Measurements from ENCODE around the gene SLC6A19.

SLC6A19 gene

DNA sequence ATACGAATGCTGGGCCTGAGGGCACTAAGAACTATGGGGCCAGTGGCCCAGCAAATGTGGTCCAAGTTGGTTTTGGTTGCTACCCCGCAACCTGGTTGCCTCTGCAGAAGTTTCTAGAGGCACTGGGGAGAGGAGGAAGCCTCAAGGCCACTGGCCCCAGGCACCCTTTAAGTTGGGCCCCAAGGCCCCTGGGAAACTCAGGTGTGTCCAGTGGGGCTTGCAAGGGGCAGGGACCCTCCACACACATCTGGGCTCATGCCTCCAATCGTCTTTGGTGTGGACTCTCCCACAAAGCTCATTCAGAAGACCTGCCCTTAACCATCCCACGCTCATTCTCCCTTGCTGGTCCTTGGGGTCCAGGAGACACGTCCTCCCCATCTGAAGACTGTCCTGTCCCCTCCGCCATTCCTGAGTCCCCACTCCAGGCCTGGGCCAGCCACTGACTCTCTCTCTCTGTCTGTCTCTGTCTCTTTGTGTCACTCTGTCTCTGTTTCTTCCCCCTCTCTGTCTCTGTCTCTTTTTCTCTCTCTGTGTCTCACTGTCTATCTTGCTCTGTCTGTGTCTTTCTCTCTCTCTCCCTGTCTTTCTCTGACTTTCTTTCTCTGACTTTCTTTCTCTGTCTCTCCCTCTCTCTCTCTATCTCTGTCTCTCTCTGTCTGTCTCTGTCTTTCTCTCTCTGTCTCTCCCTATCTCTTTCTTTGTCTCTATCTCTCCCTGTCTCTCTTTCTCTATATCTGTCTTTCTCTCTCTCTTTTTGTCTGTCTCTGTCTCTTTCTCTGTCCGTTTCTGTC lies 3.3 kb upstream of the SLC6A19 start:
- no peak for FAIRE-seq

DNA sequence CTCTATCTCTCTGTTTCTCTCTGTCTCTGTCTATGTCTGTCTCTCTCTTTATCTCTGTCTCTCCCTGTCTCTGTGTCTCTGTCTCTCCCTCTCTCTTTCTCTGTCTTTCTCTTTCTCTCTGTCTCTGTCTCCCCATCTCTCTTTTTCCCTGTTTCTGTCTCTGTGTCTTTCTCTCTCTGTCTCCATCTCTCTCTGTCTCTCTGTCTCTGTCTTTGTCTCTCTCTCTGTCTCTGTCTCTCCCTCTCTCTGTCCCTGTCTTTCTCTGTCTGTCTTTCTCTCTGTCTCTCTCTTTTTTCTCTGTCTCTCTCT lies 2.1 kb upstream of the SLC6A19 start:
- FAIRE-seq: no peak

DNA sequence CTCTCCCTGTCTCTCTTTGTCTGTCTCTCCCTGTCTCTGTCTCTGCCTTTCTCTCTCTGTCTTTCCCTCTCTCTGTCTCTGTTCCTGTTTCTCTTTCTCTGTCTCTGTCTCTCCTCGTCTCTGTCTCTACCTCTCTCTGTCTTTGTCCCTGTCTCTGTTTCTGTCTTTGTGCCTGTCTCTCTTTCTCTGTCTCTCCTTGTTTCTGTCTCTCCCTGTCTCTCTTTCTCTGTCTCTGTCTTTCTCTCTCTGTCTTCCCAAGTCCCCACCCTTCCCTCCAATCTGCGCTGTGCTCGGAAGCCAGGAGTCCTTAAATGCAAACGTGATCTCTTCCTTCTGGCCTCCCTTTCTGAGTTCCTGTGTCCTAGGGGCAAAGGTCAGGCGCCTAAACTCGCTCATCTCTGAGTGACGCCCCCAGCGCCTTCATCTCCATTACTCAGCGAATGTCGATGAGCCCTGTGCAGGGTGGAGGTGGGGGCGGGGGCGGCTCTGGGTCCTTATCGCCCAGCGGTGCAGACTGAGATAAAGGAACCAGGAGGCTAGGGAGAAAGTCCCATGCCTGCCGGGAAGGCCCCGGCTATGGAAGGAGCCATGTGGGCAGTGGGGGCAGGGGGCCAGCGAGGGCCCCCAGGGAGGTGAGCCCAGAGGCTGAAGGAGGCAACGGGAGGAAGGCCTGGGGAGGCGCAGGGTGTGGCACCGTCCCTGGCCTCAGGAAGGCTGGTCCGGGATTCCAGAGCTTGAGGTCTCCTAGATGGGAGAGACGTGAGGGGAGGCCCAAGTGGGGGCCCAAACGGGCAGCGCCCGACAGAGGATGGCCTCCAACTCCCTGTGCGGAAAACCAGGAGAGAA lies 1.5 kb upstream of the SLC6A19 start:
- FAIRE-seq: no peak

DNA sequence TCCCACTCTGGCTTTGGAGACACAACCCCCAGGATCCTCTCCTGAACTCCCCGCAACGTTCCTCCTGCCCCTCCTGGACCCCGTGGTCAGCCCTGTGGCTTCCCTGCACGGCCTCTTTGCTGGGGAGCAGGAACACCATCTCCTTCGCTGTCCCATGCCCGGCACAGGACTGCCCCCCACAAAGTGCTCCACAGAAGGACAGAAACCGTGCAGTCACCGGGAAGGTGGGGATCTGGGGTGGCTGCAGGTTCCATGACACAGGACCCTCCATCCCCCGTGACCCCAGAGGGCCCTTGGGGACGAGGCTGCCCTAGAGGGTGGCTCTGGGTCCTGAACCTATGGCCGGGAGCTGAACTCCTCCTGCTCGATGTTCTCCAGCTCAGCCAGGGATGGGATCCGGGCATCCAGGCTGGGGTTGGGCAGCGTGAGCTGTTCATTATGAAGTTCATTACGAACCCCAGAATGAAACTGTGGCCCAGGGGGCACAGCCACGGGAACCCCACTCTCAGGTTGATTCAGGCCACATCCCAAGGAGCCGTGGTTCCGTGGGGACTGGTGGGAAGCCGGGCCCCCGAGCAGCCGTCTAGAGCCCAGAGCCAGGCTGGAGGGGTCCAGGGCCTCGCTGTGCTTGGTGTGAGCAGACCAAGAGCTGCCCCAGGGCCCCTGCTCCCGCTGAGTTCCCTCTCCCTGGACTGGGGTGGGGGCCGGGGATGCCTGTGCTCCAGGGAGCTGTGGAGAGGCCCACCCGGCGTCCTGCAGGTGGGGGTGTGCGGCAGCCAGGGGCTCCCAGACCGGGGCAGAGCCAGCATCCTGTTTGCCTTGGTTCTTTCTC lies 684 bp upstream of the SLC6A19 start:
- no peak for FAIRE-seq

DNA sequence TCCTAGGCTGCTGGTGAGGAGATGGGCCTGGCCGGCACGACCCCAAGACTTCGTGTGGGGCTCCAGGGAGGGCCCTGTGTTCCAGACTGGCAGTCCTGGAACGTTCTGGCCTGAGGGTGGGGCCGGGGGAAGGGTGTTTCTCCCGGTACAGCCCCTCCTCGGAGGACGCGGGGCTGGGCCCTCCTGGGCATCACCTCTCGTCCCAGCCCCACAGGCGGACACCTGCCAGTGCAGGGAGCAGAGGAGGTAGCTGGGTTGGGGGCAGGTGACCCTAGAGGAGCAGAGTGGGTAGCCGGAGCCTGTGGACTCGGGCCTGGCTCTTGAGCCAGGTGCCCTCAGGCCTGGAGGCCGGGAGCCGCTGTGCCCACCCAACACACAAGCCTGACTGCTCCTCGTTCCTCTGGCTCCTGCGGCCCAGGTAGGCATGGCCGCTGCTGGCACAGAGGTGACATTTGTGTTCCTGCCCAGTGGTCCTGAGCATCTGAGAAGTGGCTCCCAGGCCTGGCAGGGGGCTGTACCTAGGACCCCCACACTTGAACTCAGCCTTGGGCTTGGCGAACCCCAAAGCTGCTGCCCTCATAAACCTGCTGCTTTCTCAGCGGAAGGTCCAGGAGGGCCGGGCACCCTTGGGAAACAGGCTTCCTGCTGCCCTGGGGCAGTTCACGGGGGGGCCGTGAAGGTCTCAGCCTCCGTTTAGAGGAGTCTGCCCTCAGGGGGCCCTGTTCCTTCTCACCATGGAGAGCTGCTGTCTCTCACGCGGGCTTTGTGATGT lies 817 bp downstream of the SLC6A19 start:
- FAIRE-seq: no peak

DNA sequence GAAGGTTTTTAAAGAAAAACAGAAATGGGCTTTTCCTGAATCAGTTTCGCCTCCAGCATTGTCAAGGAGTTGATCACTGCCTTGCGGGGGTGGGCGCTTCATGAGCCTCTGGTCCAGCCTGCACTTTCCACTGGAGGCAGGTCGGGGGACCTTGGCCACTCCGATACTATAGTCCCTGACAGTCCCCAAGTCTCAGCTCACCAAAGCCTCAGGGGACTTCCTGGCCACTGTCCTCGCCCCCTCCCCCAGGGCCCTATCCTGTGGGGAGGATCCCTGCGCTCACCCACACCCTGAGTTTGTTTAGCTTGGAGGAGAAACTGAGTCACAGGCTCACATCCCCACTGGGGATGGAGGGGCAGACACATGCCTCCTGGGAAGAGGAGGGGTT lies 1.4 kb downstream of the SLC6A19 start:
- no peak for FAIRE-seq

DNA sequence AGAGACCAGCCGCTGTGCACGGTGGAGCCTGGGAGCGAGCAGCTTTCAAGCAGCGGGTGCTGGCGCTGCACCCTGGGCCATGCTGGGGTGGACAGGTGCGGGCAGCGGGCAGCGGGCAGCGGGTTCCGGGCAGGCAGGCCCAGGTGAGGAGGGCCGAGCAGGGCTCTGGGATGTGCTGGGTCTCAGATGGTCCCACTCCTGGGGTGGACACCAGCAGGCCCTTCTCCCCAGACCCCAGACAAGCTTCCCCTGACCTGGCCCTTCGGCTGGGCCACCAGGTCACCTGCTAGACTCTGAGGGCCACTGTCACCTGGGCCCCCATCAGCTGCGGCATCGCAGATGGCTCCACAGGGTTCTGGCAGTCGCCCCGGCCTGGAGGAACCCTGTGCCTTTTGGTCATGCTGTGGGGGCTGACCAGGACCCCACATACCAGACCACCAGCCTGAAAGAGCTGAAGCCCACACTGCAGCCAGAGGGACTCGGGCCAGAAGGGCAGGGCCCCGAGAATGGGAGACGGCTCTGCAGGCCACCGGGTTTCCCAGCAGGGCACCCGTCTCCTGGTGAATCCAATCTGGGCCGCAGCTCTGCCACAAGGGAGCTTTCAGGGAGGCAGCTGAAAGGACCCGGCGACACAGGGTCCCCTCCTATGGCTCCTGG lies 2.0 kb downstream of the SLC6A19 start:
- FAIRE-seq: no peak

DNA sequence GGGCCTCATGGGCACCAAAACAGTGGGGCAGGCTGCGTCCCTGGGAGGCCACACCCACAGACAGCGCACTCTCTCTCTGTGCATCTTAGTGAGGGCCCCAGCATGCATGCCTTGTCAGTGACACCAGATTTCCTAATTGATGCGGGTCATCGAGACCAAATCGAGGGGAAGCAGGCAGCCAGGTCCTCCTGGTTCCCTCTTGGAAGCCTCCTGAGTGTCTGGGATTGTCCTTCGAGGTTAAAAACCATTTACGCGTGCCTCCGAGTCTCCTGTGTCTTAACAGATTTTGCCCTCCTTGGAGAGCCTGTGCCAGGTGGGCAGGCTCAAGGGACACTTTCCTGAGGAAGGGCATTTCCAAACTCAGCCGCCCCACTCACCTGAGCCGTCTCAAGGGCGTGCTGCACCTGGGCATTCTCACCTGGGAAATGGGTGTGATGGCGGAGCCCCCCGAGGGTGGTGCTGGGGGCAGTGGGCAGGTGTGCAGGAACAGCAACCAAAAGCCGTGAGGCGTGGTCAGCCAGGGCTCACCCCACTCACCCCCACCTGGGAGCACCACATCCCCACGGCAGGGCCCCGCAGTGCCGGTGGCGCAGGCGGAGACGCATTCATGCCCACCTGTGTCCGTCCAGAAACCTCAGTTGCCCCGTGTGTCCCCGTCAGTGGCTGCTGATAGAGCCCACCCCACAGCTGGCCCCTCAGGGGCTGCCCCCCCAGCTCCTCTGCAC lies 2.7 kb downstream of the SLC6A19 start:
- no peak for FAIRE-seq

DNA sequence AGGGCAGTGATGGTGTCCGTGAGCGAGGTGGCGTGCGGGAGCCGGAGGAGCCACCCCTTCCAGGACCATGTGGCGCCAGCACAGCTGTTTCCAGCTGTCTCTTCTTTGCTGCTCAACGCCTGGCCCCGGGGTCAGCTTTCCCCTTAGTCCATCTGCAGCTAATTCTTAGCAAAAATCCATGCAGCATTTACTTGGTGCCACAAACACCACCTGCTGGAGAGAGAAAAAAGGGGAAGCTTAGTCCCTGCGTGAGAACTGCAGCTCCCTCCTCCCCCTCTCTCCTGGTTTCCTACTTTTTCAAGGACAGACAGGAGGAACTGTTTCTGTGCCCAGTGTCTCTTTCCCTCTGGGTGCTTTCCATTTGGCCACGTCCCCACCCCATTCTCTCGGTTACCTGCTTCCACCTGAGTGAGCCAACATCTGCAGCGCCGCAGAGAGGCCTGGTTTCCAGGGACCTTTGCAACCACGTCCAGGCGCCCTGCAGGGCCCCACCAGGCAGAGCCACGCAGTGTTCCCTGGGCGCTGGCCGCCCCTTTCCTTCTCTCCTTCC lies 3.4 kb downstream of the SLC6A19 start:
- FAIRE-seq: no peak

DNA sequence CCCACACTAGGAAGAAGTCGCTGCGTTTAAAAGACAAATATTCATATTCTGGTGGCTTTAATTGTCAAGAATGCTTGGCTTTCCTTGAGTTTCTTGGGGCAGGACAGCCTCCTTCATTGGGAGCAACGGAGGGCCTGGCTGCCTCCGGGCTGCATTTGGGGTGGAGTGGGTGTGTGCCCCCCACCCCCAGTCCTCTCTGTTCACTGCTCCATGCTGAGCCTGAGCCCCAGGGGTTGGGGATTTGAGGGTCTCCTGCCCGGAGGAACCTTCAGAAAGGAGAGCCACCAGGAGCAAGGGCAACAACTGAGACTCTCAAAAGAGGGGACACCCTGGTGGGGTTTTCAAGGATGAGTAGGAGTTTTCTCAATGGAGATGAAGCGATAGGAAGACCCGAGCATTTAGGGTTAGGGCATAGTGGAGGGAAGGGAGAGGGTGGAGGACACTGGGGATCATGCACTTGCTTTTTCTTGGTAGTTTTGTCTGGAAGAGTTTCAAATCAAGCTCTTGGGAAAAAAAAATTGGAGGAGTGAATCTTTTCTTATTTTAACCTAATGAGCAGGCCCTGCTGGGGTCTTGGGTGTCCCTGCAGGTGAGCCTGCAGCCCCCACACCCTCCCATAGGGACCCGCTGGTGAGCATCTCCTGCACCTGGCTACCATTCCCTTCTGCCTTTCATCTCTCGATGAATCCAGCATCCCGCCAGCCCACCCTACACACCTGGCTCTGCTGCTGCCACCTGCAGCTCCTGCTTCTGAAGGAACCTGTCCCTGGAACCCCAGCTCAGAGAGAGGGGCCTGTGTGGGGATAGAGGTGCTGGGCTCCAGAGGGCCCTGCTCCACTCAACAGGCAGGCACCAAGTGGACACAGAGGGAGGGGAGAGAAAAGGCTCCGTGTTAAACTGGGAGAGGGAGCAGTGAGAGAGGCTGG lies 4.1 kb downstream of the SLC6A19 start:
- no peak for FAIRE-seq

DNA sequence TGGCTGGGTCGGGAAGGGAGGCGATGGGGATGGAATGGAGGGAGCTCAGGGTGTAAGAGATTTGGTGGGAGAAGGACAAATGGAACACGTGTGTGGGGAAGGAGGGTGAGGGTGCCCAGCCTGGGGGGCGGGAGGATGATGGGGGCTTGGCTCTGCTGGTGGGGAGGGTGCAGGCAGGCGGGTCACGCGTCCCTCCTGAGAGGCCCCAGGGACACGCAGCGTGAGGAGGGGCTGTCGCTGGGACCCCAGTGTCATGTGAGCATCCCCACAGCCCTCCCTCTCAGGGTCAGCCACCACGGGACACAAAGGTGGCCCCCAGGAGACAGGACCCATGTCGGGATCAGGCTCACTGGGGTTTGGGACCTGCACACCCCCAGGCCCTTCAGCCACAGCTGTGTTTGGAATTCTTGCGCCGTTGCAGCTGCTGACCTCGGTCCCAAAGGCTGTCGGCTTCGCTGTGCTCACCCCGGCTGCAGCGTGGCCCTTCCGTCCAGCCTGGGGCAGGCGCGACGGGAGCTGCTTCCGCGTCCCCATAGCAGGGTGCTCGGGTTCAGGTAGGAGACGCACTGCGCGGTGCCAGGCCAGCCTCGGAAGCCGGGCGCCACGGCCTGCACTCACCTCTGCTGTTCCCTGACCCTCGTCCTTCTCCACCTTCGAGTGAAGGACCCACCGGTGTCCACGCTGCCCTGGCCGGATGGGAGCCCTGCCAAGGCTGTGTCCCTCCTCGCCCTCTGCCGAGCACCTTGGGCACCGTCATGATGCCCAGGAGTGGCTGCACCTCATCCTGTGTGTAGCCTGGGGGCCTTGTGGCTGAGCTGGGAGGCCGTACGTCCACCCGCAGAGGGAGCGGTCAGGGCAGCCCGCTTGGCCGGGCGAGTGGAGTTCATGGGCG lies 5.4 kb downstream of the SLC6A19 start:
- no peak for FAIRE-seq

DNA sequence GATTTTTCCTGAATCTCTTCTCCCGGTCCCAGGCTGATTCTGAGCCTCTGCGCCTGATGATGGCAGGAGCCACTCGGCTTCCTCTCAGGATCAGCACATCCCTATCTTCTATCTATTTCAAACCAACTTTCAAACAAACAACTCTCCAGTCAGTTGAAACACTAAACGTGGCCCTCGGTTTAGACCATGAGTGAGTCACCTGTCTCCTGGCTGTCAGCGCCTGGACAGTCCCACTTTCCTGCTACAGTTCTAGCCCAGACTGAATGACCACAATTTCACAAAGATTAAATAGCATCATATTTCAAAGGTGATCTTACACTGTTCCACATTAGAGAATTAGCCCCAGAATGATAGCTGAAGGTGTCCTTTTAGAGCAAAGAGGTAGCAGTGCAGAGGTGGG lies 6.2 kb downstream of the SLC6A19 start:
- FAIRE-seq: no peak

DNA sequence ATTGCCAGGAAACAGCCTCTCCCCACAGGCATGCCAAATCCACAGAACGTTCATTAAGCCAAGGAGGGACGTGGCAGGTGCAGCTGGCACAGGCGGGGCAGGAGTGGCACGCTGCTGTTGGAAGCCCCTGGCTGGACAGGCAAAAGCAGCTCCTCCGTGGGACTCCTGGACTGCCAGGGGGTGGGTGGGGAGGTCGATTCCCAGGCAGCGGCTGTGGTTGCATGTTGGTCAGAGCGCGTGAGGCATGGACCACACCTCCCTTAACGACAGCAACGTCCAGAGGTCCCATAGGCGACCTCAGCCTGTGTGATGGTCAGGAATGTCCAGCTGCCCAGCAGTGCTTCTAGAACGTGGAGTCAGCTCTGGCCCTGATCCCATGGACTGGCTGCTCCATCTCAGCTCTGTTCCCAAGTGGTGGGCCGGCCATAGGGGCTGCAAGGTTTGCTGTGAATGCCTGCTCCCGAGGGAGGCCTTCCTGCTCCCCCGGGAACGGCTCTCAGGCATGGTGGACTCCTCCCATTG lies 6.9 kb downstream of the SLC6A19 start:
- FAIRE-seq: no peak

DNA sequence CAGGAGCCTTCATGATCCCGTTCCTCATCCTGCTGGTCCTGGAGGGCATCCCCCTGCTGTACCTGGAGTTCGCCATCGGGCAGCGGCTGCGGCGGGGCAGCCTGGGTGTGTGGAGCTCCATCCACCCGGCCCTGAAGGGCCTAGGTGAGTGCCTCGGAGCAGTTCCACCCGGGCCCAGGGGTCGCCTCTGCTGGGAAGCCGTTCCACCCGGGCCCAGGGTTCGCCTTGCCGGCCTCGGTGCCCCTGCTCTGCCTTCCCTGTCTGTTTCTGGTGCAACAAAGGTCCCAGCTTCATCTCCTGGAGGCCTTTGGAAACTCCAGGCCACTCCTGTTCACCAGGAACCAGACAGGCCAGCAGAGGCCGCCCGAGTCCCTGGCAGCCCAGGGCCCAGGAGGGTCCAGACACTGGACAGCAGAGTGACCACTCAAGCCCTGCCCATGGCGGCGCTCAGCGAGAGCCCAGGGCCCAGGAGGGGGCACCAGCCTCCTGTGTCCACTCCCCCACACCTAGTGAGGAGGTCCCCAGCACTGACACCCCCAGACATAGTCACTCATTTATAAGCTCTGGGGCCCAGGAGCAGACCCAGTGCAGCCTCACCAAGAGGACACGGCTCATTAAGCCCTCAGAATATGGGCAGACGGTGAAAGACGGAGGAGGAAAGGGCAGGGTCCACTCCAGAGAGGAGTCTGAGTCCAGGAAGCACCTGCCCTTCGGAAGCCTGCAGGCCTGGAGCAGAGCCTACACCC lies 7.5 kb downstream of the SLC6A19 start:
- FAIRE-seq: no peak

DNA sequence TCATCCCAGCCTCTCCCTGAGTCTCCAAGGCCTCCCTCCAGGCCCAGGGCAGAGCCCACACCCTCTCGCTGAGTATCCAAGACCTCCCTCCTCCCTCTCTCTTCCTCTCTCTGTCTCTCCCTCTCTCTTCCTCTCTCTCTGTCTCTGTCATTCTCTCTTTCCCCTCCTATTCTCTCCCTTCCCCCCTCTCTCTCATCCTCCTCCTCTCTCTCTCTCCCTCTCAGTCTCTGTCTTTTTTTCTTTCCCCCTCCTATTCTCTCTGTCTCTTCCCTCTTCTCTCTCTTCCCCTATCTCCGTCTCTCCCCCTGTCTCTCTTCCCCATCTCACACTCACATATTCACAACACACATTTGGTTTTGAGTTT lies 8.1 kb downstream of the SLC6A19 start:
- no peak for FAIRE-seq

DNA sequence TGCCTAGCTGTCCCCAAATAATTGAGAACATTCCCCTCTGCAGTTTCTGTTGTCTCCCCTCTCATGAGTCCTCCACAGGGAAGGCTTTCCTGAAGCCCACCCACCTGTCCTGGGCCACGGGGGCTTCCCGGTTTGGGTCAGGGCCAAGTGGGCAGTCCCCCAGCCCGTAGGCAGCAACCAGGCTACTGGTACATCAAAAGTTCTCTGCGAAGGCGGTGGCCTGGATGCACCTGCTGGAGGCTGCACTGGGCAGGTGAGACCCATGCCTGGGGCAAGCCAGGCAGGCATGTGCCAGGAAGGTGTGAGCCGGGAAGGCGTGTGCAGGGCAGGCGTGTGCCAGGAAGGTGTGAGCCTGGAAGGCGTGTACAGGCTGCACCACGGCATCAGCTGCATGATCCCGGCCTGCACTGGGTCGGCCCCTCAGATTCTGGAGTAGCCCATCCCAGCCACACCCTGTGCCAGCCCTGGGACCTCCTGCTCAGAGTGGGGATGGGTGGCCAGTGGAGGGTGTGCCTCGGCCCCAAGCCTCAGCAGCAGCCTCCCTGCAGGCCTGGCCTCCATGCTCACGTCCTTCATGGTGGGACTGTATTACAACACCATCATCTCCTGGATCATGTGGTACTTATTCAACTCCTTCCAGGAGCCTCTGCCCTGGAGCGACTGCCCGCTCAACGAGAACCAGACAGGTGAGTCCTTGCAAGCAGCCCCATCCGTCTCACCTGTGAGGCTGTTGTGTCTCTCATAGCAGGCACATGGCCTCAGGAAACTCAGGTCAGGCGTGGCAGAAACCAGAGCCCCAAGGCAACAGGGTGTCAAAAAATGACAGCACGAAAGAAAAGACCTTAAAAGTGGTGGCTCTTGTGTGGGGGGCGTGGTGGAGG lies 8.7 kb downstream of the SLC6A19 start:
- no peak for FAIRE-seq

DNA sequence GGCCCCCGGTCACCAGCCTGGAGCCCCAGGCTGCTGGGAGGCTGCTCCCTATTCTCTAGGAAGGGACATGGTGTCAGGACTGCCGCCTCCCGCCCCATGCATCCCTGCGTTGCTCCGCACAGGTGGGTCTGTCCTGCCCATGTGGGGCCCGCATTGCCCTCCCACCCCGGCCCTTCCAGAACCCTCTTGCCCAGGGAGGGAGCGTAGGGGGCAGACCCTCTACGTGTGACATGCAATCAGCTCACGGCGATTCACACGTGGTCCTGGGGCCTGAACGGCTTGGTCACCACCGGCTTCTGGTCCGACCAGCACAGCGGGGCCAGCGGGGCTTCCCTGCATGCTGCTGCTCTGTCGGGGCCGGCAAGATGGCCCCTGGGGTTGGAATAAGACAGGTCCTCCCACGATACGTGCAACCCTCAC lies 9.4 kb downstream of the SLC6A19 start:
- FAIRE-seq: no peak

Data from A204.1 (cell line).